Mesenchymal stem cell (in vitro differentiated cells and primary cell): ENCODE results near the gene VPREB3.

ENCODE experiments used
- DNase-seq: peaks from one replicate; pipeline ENCODE4 v3.0.0-alpha.2; 2013
- H2AFZ ChIP-seq: one replicate; pipeline ENCODE4 v1.6.1; 2013; ENCODE audit warnings: low read depth, mild to moderate bottlenecking, control low read depth, inconsistent platforms, low read length, moderate library complexity
- H2AK5ac ChIP-seq: 2 replicates; pipeline ENCODE4 v1.6.1; 2013; ENCODE audit warnings: low read length, moderate library complexity, mild to moderate bottlenecking, inconsistent platforms; ENCODE audit not compliant: severe bottlenecking
- H2BK120ac ChIP-seq: one replicate; pipeline ENCODE4 v1.6.1; 2013; ENCODE audit warnings: low read depth, mild to moderate bottlenecking, inconsistent platforms, low read length, moderate library complexity
- H2BK12ac ChIP-seq, 2 experiments: one replicate each; pipeline ENCODE4 v1.6.1; 2013; ENCODE audit warnings: inconsistent platforms in 2 of 2, low read length in 2 of 2, mild to moderate bottlenecking in 2 of 2, moderate library complexity in 2 of 2, control low read depth in 1 of 2
- H2BK15ac ChIP-seq: one replicate; pipeline ENCODE4 v1.6.1; 2013; ENCODE audit warnings: mild to moderate bottlenecking, low read depth, inconsistent platforms; ENCODE audit not compliant: poor library complexity, severe bottlenecking
- H2BK5ac ChIP-seq: 2 replicates; pipeline ENCODE4 v1.6.1; 2013; ENCODE audit warnings: low read depth, mild to moderate bottlenecking, low read length, control low read depth, inconsistent platforms; ENCODE audit not compliant: poor library complexity, severe bottlenecking
- H3K14ac ChIP-seq, 2 experiments: one replicate each; pipeline ENCODE4 v1.6.1; 2013; ENCODE audit warnings: inconsistent platforms in 2 of 2, low read length in 2 of 2, control low read depth in 1 of 2, mild to moderate bottlenecking in 1 of 2, moderate library complexity in 1 of 2
- H3K18ac ChIP-seq, 2 experiments: one replicate each; pipeline ENCODE4 v1.6.1; 2013; ENCODE audit warnings: inconsistent platforms in 2 of 2, low read length in 2 of 2, control low read depth in 1 of 2, low read depth in 1 of 2, mild to moderate bottlenecking in 1 of 2
- H3K23ac ChIP-seq, 2 experiments: one replicate each; pipeline ENCODE4 v1.6.1; 2013; ENCODE audit warnings: inconsistent platforms in 2 of 2, low read length in 2 of 2, mild to moderate bottlenecking in 2 of 2, moderate library complexity in 2 of 2, control low read depth in 1 of 2
- H3K27ac ChIP-seq: 2 replicates; pipeline ENCODE4 v1.5.1; 2013; ENCODE audit warnings: mild to moderate bottlenecking, moderate library complexity, low read length, control low read depth, inconsistent platforms; ENCODE audit not compliant: poor library complexity, severe bottlenecking
- H3K27me3 ChIP-seq, 2 experiments: 2 replicates each; pipeline versions ENCODE4 v1.6.1 to v1.7.0; 2013; ENCODE audit warnings: low read length in 2 of 2, mild to moderate bottlenecking in 2 of 2, moderate library complexity in 2 of 2, control low read depth in 1 of 2, inconsistent platforms in 1 of 2; ENCODE audit not compliant: control insufficient read depth in 1 of 2, insufficient read depth in 1 of 2
- H3K36me3 ChIP-seq, 2 experiments: 2 replicates each; pipeline versions ENCODE4 v1.6.1 to v1.7.0; 2013; ENCODE audit warnings: low read length in 2 of 2, control low read depth in 1 of 2, inconsistent platforms in 1 of 2, low read depth in 1 of 2, mild to moderate bottlenecking in 1 of 2; ENCODE audit not compliant: insufficient read depth in 2 of 2, control insufficient read depth in 1 of 2
- H3K4ac ChIP-seq, 2 experiments: one replicate each; pipeline ENCODE4 v1.6.1; 2013; ENCODE audit warnings: inconsistent platforms in 2 of 2, low read length in 2 of 2, mild to moderate bottlenecking in 2 of 2, moderate library complexity in 2 of 2, control low read depth in 1 of 2, low read depth in 1 of 2
- H3K4me1 ChIP-seq: 2 replicates; pipeline ENCODE4 v1.6.1; 2013; ENCODE audit warnings: low read depth, low read length, control low read depth; ENCODE audit not compliant: control insufficient read depth, insufficient read depth
- H3K4me2 ChIP-seq: 2 replicates; pipeline ENCODE4 v1.6.1; 2013; ENCODE audit warnings: low read length, mild to moderate bottlenecking, inconsistent platforms; ENCODE audit not compliant: poor library complexity, severe bottlenecking
- H3K4me3 ChIP-seq, 2 experiments: 2 replicates each; pipeline versions ENCODE4 v1.5.1 to v1.7.0; 2013; ENCODE audit warnings: low read length in 2 of 2, mild to moderate bottlenecking in 2 of 2, control low read depth in 1 of 2, low read depth in 1 of 2; ENCODE audit not compliant: insufficient read depth in 1 of 2
- H3K79me1 ChIP-seq: replicated peaks from 2 replicates; pipeline ENCODE4 v1.6.1; 2013; ENCODE audit warnings: mild to moderate bottlenecking, control low read depth, low read length, inconsistent platforms; ENCODE audit not compliant: poor library complexity, severe bottlenecking
- H3K9ac ChIP-seq: 2 replicates; pipeline ENCODE4 v1.7.0; 2013; ENCODE audit warnings: mild to moderate bottlenecking, low read length, moderate library complexity
- H3K9me3 ChIP-seq: 2 replicates; pipeline ENCODE4 v1.7.0; 2013; ENCODE audit warnings: mild to moderate bottlenecking, low read length; ENCODE audit not compliant: control insufficient read depth
- H4K8ac ChIP-seq: one replicate; pipeline ENCODE4 v1.6.1; 2013; ENCODE audit warnings: inconsistent platforms, mild to moderate bottlenecking, low read length, moderate library complexity
- H4K91ac ChIP-seq: one replicate; pipeline ENCODE4 v1.6.1; 2013; ENCODE audit warnings: mild to moderate bottlenecking, low read length, inconsistent platforms
- WGBS: methylation state at CpG from one replicate; pipeline ENCODE4 v1.1.7; 2013; ENCODE audit warnings: mixed read lengths; 5-methylcytosine and 5-hydroxymethylcytosine counted together

Gene VPREB3

GRCh38 chr22:23750714-23751440 lies 3.3 kb downstream of the VPREB3 start, which contains the start of gene ZNF70:
TSS of gene ZNF70 (minus strand) at chr22:23751112. CDS start at chr22:23745140, 5,972 bp downstream.
- no peak within 1 kb of the TSS for H3K23ac ChIP-seq
- peak within 1 kb of the TSS; percentile 56 for H2BK120ac ChIP-seq
- H2AFZ ChIP-seq, result peak within 1 kb of the TSS; percentile 98
- no peak within 1 kb of the TSS for H2AK5ac ChIP-seq
- peaks cover 0 to under 1% of the 10 kb centered on the region in 2 experiments for H3K36me3 ChIP-seq
- no peaks in the 10 kb centered on the region for H3K9me3 ChIP-seq
- peak within 1 kb of the TSS; percentile 9 for H2BK5ac ChIP-seq
- under 1% methylated on average over 51 of the region's 78 CpGs for WGBS
- H3K4me3 ChIP-seq, result peak within 1 kb of the TSS; percentile 89 to 93
- peak within 1 kb of the TSS; percentile 95 for H3K4me2 ChIP-seq
- peak within 1 kb of the TSS; percentile 58 to 98 for H3K4ac ChIP-seq
- H2BK12ac ChIP-seq, result peak within 1 kb of the TSS in 1 of 2 experiments; percentile 87
- H3K27me3 ChIP-seq, result no peaks in the 10 kb centered on the region
- peak within 1 kb of the TSS; percentile 91 for H3K9ac ChIP-seq
- peak within 1 kb of the TSS; percentile 58 for H3K27ac ChIP-seq
- H3K18ac ChIP-seq, result peak within 1 kb of the TSS; percentile 65 to 97
- peak; percentile 75 for DNase-seq
- H3K4me1 ChIP-seq, result peaks cover 8% of the 10 kb centered on the region
- H4K91ac ChIP-seq, result peak within 1 kb of the TSS; percentile 81
- H3K79me1 ChIP-seq, result peaks cover 22% of the 10 kb centered on the region
- peak within 1 kb of the TSS; percentile 15 for H2BK15ac ChIP-seq
- H3K14ac ChIP-seq, result peak within 1 kb of the TSS in 1 of 2 experiments; percentile 88
- H4K8ac ChIP-seq, result peak within 1 kb of the TSS; percentile 95

GRCh38 chr22:23750367-23750713 lies 3.9 kb downstream of the VPREB3 start:
- Histone ChIP-seq H4K8ac (peak overlapping the region; percentile 59), H3K9ac (peak overlapping the region; percentile 86), H3K27ac (no peak overlapping the region), H3K27me3 (no peaks in the 10 kb centered on the region), H3K23ac (no peak overlapping the region), H3K4me1 (peaks cover 8% of the 10 kb centered on the region), H2BK15ac (no peak overlapping the region), H3K79me1 (peaks cover 25% of the 10 kb centered on the region), H2BK120ac (peak overlapping the region; percentile 15), H2AFZ (no peak overlapping the region), H2BK5ac (no peak overlapping the region), H3K4ac (peak overlapping the region; percentile 58 to 79), H3K36me3 (peaks cover 0 to 6% of the 10 kb centered on the region in 2 experiments), H3K4me3 (peak overlapping the region; percentile 89 to 93), H3K9me3 (no peaks in the 10 kb centered on the region), H3K18ac (peak overlapping the region; percentile 59 to 81), H3K14ac (peak overlapping the region in 1 of 2 experiments; percentile 61), H2AK5ac (no peak overlapping the region), H3K4me2 (peak overlapping the region; percentile 95), H2BK12ac (no peak overlapping the region), H4K91ac (no peak overlapping the region)
- WGBS, result 45% methylated on average over 5 of the region's 5 CpGs
- peak; percentile 15 for DNase-seq

- Histone ChIP-seq H2BK15ac (no peak overlapping the region), H3K79me1 (peaks cover 25% of the 10 kb centered on the region), H4K8ac (no peak overlapping the region), H3K9me3 (no peaks in the 10 kb centered on the region), H3K27me3 (no peaks in the 10 kb centered on the region), H2BK5ac (no peak overlapping the region), H3K27ac (no peak overlapping the region), H2BK12ac (no peak overlapping the region), H3K36me3 (peaks cover 4 to 8% of the 10 kb centered on the region in 2 experiments), H4K91ac (no peak overlapping the region), H3K14ac (peak overlapping the region in 1 of 2 experiments; percentile 57), H2BK120ac (no peak overlapping the region), H3K18ac (no peak overlapping the region), H3K4me2 (no peak overlapping the region), H3K23ac (peak overlapping the region in 1 of 2 experiments; percentile 81), H3K9ac (no peak overlapping the region), H3K4me3 (peak overlapping the region in 1 of 2 experiments; percentile 93), H2AK5ac (no peak overlapping the region), H3K4me1 (peaks cover 8% of the 10 kb centered on the region), H3K4ac (no peak overlapping the region), H2AFZ (no peak overlapping the region)
- no peak for DNase-seq
- WGBS, result 95% methylated on average over 12 of the region's 12 CpGs
Measured at GRCh38 chr22:23749841-23750301, 4.4 kb downstream of the VPREB3 start.

- 93% methylated on average over 5 of the region's 6 CpGs for WGBS
Measured at GRCh38 chr22:23745791-23746190, 8.4 kb downstream of the VPREB3 start.

More at GRCh38 chr22:23745791-23746190, 8.4 kb downstream of the VPREB3 start:
- H3K27ac ChIP-seq, result no peak overlapping the region
- H3K23ac ChIP-seq, result no peak overlapping the region
- H2BK15ac ChIP-seq, result no peak overlapping the region
- no peaks in the 10 kb centered on the region for H3K27me3 ChIP-seq
- H3K4me2 ChIP-seq, result no peak overlapping the region
- no peak for DNase-seq
- no peak overlapping the region for H2BK12ac ChIP-seq
- H3K14ac ChIP-seq, result no peak overlapping the region
- no peak overlapping the region for H3K4ac ChIP-seq
- peaks cover 2% of the 10 kb centered on the region for H3K4me1 ChIP-seq
- H3K18ac ChIP-seq, result no peak overlapping the region
- no peak overlapping the region for H4K8ac ChIP-seq
- H2BK120ac ChIP-seq, result no peak overlapping the region
- H3K9ac ChIP-seq, result no peak overlapping the region
- no peak overlapping the region for H2AK5ac ChIP-seq
- peaks cover 41% of the 10 kb centered on the region for H3K79me1 ChIP-seq
- H2AFZ ChIP-seq, result no peak overlapping the region
- H4K91ac ChIP-seq, result no peak overlapping the region
- no peak overlapping the region for H2BK5ac ChIP-seq
- peaks cover 41 to 45% of the 10 kb centered on the region in 2 experiments for H3K36me3 ChIP-seq
- no peaks in the 10 kb centered on the region for H3K9me3 ChIP-seq
- H3K4me3 ChIP-seq, result no peak overlapping the region
